GM18519 (cell line): ENCODE measurements around the gene CISD2.
"Not testable (repeated sequence)": the region's sequence is repeated elsewhere in the genome, so short reads cannot be mapped to it uniquely, and the experiment has no call there.

Source experiments
- ATAC-seq: cut with Tn5 transposase; IDR thresholded peaks from one replicate; pipeline ENCODE4 v1.9.1; 2021; ENCODE audit warnings: mild to moderate bottlenecking, moderate library complexity; ENCODE audit not compliant: unreplicated experiment, low FRiP score

The CISD2 gene

DNA sequence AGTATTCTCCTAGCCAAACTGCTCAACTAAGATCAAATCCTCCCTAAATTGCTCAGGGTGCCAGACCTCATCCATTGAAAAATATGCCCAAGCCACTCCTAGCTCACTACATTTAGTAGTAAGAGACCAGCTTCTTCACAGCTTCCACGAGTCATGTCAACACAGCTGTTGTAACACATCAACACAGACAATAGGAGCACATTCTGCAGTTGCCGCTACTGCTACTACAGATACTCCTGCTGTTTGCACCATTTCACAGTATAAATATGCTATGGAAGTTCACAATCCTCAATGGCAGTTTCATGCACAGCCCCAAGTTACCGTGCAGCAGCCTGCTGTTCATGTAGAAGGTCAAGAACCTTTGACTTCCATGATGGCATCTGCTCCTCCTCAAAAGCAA lies 28.8 kb downstream of the CISD2 start:
- not testable (repeated sequence) for ATAC-seq

GRCh38 chr4:102901804-102902203 lies 33.0 kb downstream of the CISD2 start:
- ATAC-seq: no peak

DNA sequence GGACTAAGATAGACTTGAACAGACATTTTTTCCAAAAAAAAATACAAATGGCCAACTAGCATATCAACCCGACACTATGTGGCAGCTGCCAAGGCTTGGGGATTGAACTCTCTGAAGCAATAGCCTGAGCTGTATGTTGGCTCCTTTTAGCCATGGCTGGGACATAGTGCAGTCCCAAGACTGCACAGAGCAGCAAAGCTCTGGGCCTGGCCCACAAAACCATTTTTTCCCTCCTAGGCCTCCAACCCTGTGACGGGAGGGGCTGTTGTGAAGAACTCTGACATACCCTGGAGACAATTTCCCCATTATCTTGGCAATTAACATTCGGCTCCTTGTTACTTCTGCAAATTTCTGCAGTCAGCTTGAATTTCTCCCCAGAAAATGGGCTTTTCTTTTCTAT lies 50.1 kb downstream of the CISD2 start:
- no peak for ATAC-seq

DNA sequence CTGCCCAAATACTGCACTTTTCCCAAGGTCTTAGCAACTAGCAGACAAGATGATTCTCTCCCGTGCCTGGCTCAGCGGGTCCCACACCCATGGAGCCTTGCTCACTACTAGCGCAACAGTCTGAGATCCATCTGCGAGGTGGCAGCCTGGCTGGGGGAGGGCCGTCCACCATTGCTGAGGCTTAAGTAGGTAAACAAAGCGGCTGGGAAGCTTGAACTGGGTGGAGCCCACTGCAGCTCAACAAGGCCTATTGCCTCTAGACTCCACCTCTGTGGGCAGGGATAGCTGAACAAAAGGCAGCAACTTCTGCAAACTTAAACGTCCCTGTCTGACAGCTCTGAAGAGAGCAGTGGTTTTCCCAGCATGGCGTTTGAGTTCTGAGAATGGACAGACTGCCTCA lies 50.9 kb downstream of the CISD2 start:
- not testable (repeated sequence) for ATAC-seq

- no peak for ATAC-seq
Measured at GRCh38 chr4:102935716-102936115, 66.9 kb downstream of the CISD2 start.

- not testable (repeated sequence) for ATAC-seq
Measured at GRCh38 chr4:102938063-102938462, 69.3 kb downstream of the CISD2 start.
